HG03064 (cell line): ENCODE results near the gene DNMT3A.

Experiments used
- ATAC-seq: cut with Tn5 transposase; IDR thresholded peaks from one replicate; pipeline ENCODE4 v1.9.1; 2021; ENCODE audit warnings: low read depth; ENCODE audit not compliant: unreplicated experiment

DNMT3A gene

GRCh38 chr2:25328152-25329085, 13.3 kb downstream of the DNMT3A start:
- ATAC-seq = no peak

- ATAC-seq = no peak
Observed at GRCh38 chr2:25326326-25327013, 15.3 kb downstream of the DNMT3A start.

- ATAC-seq = no peak
Observed at GRCh38 chr2:25324905-25325592, 16.7 kb downstream of the DNMT3A start.

- ATAC-seq = no peak
Observed at GRCh38 chr2:25324251-25324650, 17.5 kb downstream of the DNMT3A start.

GRCh38 chr2:25323610-25324189, 18.0 kb downstream of the DNMT3A start:
- ATAC-seq = no peak

GRCh38 chr2:25323042-25323514, 18.6 kb downstream of the DNMT3A start:
- ATAC-seq = no peak

- ATAC-seq = no peak
Observed at GRCh38 chr2:25322312-25322711, 19.4 kb downstream of the DNMT3A start.

GRCh38 chr2:25320077-25320476, 21.6 kb downstream of the DNMT3A start:
- no peak for ATAC-seq

GRCh38 chr2:25316101-25316500, 25.6 kb downstream of the DNMT3A start:
- ATAC-seq = no peak

- ATAC-seq = no peak
Observed at GRCh38 chr2:25315316-25315680, 26.4 kb downstream of the DNMT3A start.

- ATAC-seq = peak; percentile 64
Observed at GRCh38 chr2:25314514-25315315, 27.0 kb downstream of the DNMT3A start.

- no peak for ATAC-seq
Observed at GRCh38 chr2:25313711-25314513, 27.8 kb downstream of the DNMT3A start.

GRCh38 chr2:25312958-25313710, 28.6 kb downstream of the DNMT3A start:
- no peak for ATAC-seq

GRCh38 chr2:25311865-25312575, 29.7 kb downstream of the DNMT3A start:
- ATAC-seq = no peak

- ATAC-seq = no peak
Observed at GRCh38 chr2:25310965-25311864, 30.5 kb downstream of the DNMT3A start.

GRCh38 chr2:25310709-25310964, 31.1 kb downstream of the DNMT3A start:
- no peak for ATAC-seq

- no peak for ATAC-seq
Observed at GRCh38 chr2:25309402-25309801, 32.3 kb downstream of the DNMT3A start.
